HepG2 (cell line): ENCODE data around the gene DHRS4L2. TPM values are rescaled to one million over a fixed set of nuclear protein-coding genes. Genes with fewer than 3 reads are reported as not detected.

ENCODE experiments used
- HOXA3 ChIP-seq: sonication (generic); formaldehyde crosslinking; IDR thresholded peaks from 2 replicates; pipeline ENCODE4 v1.5.0; 2020; ENCODE audit warnings: missing genetic modification reagents
- MYC ChIP-seq: sonication (generic); formaldehyde crosslinking; IDR thresholded peaks from 2 replicates; pipeline ENCODE4 v1.9.0; 2021; ENCODE audit warnings: missing genetic modification reagents, borderline replicate concordance
- RXRB ChIP-seq: IDR thresholded peaks from 2 replicates; pipeline ENCODE4 v1.6.1; 2016; ENCODE audit warnings: borderline replicate concordance, missing genetic modification reagents, missing compliant biosample characterization
- TRAFD1 ChIP-seq: sonication (generic); formaldehyde crosslinking; IDR thresholded peaks from 2 replicates; pipeline ENCODE4 v1.5.1; 2020; ENCODE audit warnings: missing genetic modification reagents, mild to moderate bottlenecking, borderline replicate concordance
- YY1 ChIP-seq: IDR thresholded peaks from 2 replicates; pipeline ENCODE4 v1.6.1; 2011; ENCODE audit warnings: low read length, low read depth, moderate library complexity, mild to moderate bottlenecking; ENCODE audit not compliant: insufficient read depth, insufficient replicate concordance
- ZNF337 ChIP-seq: sonication (generic); formaldehyde crosslinking; IDR thresholded peaks from 2 replicates; pipeline ENCODE4 v1.5.1; 2020; ENCODE audit warnings: missing genetic modification reagents, low read depth, mild to moderate bottlenecking, borderline replicate concordance
- ZNF44 ChIP-seq: sonication (generic); formaldehyde crosslinking; IDR thresholded peaks from 2 replicates; pipeline ENCODE4 v1.5.1; 2020; ENCODE audit warnings: mild to moderate bottlenecking, missing genetic modification reagents
- ZNF510 ChIP-seq: sonication (generic); formaldehyde crosslinking; IDR thresholded peaks from 2 replicates; pipeline ENCODE4 v1.4.0; 2020; ENCODE audit warnings: low read depth, mild to moderate bottlenecking, missing genetic modification reagents
- ZNF546 ChIP-seq: sonication (generic); formaldehyde crosslinking; conservative IDR thresholded peaks from 2 replicates; pipeline ENCODE4 v1.8.1; 2023; ENCODE audit warnings: mild to moderate bottlenecking, missing genetic modification reagents
- ZNF747 ChIP-seq: sonication (generic); formaldehyde crosslinking; IDR thresholded peaks from 2 replicates; pipeline ENCODE4 v1.8.1; 2023; ENCODE audit warnings: missing genetic modification reagents, mild to moderate bottlenecking, borderline replicate concordance
- ZNF784 ChIP-seq: sonication (generic); formaldehyde crosslinking; IDR thresholded peaks from 2 replicates; pipeline ENCODE4 v1.5.1; 2020; ENCODE audit warnings: missing genetic modification reagents, mild to moderate bottlenecking, borderline replicate concordance
- polyA plus RNA-seq, 8 experiments: library from polyadenylated mRNA; depleted of rRNA in 3 of 8; stranded (reverse) in 7 of 8; unstranded in 1 of 8; fragments of >200 nt; fragmentation: Illumina TruSeq in 4 of 8; extraction: Trizol in 4 of 8; gene quantifications; 2 replicates each; pipeline versions ENCODE4 v1.2.1 to v1.2.3, GENCODE V29; 2011 to 2016; ENCODE audit warnings: low read depth in 4 of 8, missing spikeins in 1 of 8, mixed read lengths in 1 of 8; ENCODE audit not compliant: insufficient read depth in 1 of 8
- total RNA-seq, 5 experiments: library from RNA; depleted of rRNA; stranded (reverse); fragments of >200 nt; fragmentation: Illumina TruSeq; extraction: Trizol; gene quantifications; 2 replicates each; pipeline ENCODE4 v1.2.3, GENCODE V29; 2016; ENCODE audit warnings: low read depth in 1 of 5
- TF ChIP-seq, protein P1 (sequence below): sonication (generic); formaldehyde crosslinking; IDR thresholded peaks from 2 replicates; pipeline ENCODE4 v1.4.0; 2020; ENCODE audit warnings: mild to moderate bottlenecking, missing genetic modification reagents
- TF ChIP-seq, protein P2 (sequence below): sonication (generic); formaldehyde crosslinking; IDR thresholded peaks from 2 replicates; pipeline ENCODE4 v1.5.1; 2020; ENCODE audit warnings: mild to moderate bottlenecking, missing genetic modification reagents
- TF ChIP-seq, protein P3 (sequence below): IDR thresholded peaks from 2 replicates; pipeline ENCODE4 v1.4.0; 2020; ENCODE audit warnings: mild to moderate bottlenecking, missing genetic modification reagents
- TF ChIP-seq, protein P4 (sequence below): sonication (generic); formaldehyde crosslinking; IDR thresholded peaks from 2 replicates; pipeline ENCODE4 v1.5.1; 2020; ENCODE audit warnings: mild to moderate bottlenecking, missing genetic modification reagents, moderate library complexity

Gene DHRS4L2
- total and polyA plus RNA-seq, 2 of the 13 experiments (the other 11 are each of a cell fraction or from before 2014, with no cell fraction given): 24.7 to 38.2 TPM

- TF ChIP-seq TRAFD1 (peak; percentile 91), RXRB (CRISPR knock-in tag) (peak; percentile 60), ZNF337 (CRISPR knock-in tag) (peak; percentile 88; the same call in 1 of the 2 replicates), ZNF546 (CRISPR knock-in tag) (peak; percentile 92; the same call in 1 of the 2 replicates), ZNF784 (CRISPR knock-in tag) (peak; percentile 97), ZNF510 (0 out of 2 replicates have a peak, but pooled peaks have one; percentile 27), MYC (peak; percentile 86; the same call in 1 of the 2 replicates), YY1 (peak; percentile 52), HOXA3 (peak; percentile 79), ZNF44 (CRISPR knock-in tag) (peak; percentile 95), ZNF747 (peak; percentile 97)
- TF ChIP-seq, protein P1, sequence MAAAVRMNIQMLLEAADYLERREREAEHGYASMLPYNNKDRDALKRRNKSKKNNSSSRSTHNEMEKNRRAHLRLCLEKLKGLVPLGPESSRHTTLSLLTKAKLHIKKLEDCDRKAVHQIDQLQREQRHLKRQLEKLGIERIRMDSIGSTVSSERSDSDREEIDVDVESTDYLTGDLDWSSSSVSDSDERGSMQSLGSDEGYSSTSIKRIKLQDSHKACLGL (CRISPR knock-in tag): peak; percentile 66
- TF ChIP-seq, protein P2, sequence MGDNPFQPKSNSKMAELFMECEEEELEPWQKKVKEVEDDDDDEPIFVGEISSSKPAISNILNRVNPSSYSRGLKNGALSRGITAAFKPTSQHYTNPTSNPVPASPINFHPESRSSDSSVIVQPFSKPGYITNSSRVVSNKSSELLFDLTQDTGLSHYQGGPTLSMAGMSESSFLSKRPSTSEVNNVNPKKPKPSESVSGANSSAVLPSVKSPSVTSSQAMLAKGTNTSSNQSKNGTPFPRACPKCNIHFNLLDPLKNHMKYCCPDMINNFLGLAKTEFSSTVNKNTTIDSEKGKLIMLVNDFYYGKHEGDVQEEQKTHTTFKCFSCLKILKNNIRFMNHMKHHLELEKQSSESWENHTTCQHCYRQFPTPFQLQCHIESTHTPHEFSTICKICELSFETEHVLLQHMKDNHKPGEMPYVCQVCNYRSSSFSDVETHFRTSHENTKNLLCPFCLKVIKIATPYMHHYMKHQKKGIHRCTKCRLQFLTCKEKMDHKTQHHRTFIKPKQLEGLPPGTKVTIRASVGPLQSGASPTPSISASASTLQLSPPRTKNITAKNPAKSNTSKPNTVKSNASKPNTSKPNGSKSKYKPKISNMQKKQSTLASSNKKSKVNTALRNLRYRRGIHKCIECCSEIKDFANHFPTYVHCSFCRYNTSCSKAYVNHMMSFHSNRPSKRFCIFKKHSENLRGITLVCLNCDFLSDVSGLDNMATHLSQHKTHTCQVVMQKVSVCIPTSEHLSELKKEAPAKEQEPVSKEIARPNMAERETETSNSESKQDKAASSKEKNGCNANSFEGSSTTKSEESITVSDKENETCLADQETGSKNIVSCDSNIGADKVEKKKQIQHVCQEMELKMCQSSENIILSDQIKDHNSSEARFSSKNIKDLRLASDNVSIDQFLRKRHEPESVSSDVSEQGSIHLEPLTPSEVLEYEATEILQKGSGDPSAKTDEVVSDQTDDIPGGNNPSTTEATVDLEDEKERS (CRISPR knock-in tag): peak; percentile 82; the same call in 1 of the 2 replicates
- TF ChIP-seq, protein P3, sequence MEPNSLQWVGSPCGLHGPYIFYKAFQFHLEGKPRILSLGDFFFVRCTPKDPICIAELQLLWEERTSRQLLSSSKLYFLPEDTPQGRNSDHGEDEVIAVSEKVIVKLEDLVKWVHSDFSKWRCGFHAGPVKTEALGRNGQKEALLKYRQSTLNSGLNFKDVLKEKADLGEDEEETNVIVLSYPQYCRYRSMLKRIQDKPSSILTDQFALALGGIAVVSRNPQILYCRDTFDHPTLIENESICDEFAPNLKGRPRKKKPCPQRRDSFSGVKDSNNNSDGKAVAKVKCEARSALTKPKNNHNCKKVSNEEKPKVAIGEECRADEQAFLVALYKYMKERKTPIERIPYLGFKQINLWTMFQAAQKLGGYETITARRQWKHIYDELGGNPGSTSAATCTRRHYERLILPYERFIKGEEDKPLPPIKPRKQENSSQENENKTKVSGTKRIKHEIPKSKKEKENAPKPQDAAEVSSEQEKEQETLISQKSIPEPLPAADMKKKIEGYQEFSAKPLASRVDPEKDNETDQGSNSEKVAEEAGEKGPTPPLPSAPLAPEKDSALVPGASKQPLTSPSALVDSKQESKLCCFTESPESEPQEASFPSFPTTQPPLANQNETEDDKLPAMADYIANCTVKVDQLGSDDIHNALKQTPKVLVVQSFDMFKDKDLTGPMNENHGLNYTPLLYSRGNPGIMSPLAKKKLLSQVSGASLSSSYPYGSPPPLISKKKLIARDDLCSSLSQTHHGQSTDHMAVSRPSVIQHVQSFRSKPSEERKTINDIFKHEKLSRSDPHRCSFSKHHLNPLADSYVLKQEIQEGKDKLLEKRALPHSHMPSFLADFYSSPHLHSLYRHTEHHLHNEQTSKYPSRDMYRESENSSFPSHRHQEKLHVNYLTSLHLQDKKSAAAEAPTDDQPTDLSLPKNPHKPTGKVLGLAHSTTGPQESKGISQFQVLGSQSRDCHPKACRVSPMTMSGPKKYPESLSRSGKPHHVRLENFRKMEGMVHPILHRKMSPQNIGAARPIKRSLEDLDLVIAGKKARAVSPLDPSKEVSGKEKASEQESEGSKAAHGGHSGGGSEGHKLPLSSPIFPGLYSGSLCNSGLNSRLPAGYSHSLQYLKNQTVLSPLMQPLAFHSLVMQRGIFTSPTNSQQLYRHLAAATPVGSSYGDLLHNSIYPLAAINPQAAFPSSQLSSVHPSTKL: peak; percentile 66
- TF ChIP-seq, protein P4, sequence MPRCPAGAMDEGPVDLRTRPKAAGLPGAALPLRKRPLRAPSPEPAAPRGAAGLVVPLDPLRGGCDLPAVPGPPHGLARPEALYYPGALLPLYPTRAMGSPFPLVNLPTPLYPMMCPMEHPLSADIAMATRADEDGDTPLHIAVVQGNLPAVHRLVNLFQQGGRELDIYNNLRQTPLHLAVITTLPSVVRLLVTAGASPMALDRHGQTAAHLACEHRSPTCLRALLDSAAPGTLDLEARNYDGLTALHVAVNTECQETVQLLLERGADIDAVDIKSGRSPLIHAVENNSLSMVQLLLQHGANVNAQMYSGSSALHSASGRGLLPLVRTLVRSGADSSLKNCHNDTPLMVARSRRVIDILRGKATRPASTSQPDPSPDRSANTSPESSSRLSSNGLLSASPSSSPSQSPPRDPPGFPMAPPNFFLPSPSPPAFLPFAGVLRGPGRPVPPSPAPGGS: peak; percentile 96; the same call in 1 of the 2 replicates
Measured at GRCh38 chr14:23988607-23989363, at the start of gene DHRS4L2 (continued).
